K562 (cell line): Measurements from ENCODE around the gene SLC26A5. TPM values are rescaled to one million over a fixed set of nuclear protein-coding genes. Genes with fewer than 3 reads are reported as not detected.

ENCODE experiments used
- CBFB ChIP-seq: sonication (generic); formaldehyde crosslinking; IDR thresholded peaks from 2 replicates; pipeline ENCODE4 v1.4.0; 2020; ENCODE audit warnings: mild to moderate bottlenecking, missing genetic modification reagents
- ETV6 ChIP-seq, 3 experiments: fragments of 150-350 bp in 1 of 3; sonication (generic) in 1 of 3; formaldehyde crosslinking in 1 of 3; IDR thresholded peaks; 2 replicates each; pipeline versions ENCODE4 v1.6.1 to v1.8.0; 2014 to 2022; ENCODE audit warnings: borderline replicate concordance in 2 of 3, low read depth in 2 of 3, antibody characterized with exemption in 1 of 3, low read length in 1 of 3, mild to moderate bottlenecking in 1 of 3, missing genetic modification reagents in 1 of 3
- FOSL1 ChIP-seq: fragments of 200-800 bp; sonication (Bioruptor generic); conservative IDR thresholded peaks from 2 replicates; pipeline ENCODE4 v1.6.1; 2016; ENCODE audit warnings: missing genetic modification characterization, missing compliant biosample characterization
- HDAC1 ChIP-seq, 2 experiments: fragments of 450-650 bp; IDR thresholded peaks; 2 replicates each; pipeline ENCODE4 v1.6.1; 2016 to 2017; ENCODE audit warnings: inconsistent platforms in 1 of 2, mild to moderate bottlenecking in 1 of 2, moderate library complexity in 1 of 2
- HNRNPH1 ChIP-seq: fragments of 200-400 bp; formaldehyde crosslinking; optimal IDR thresholded peaks from 2 replicates; pipeline ENCODE3; 2017; ENCODE audit warnings: low read depth, mild to moderate bottlenecking, low read length, moderate library complexity
- HNRNPUL1 ChIP-seq: fragments of 200-400 bp; formaldehyde crosslinking; IDR thresholded peaks from 2 replicates; pipeline ENCODE4 v1.6.1; 2017; ENCODE audit warnings: low read length
- MAFG ChIP-seq: fragments of 450-650 bp; conservative IDR thresholded peaks from 2 replicates; pipeline ENCODE4 v1.6.1; 2016; ENCODE audit warnings: missing genetic modification characterization, missing compliant biosample characterization
- MCM2 ChIP-seq: fragments of 450-650 bp; IDR thresholded peaks from 2 replicates; pipeline ENCODE4 v1.6.1; 2017; ENCODE audit warnings: low read depth, mild to moderate bottlenecking
- NCOR1 ChIP-seq: fragments of 450-650 bp; IDR thresholded peaks from 2 replicates; pipeline ENCODE4 v1.6.1; 2016; ENCODE audit warnings: mild to moderate bottlenecking, moderate library complexity
- NFE2 ChIP-seq: IDR thresholded peaks from 2 replicates; pipeline ENCODE4 v1.6.1; 2014; ENCODE audit warnings: antibody characterized with exemption, low read depth
- PHB2 ChIP-seq: fragments of 450-650 bp; IDR thresholded peaks from 2 replicates; pipeline ENCODE4 v1.6.1; 2017; ENCODE audit warnings: low read depth
- POLR2H ChIP-seq: IDR thresholded peaks from 2 replicates; pipeline ENCODE4 v1.6.1; 2016; ENCODE audit warnings: missing genetic modification characterization, low read depth, mild to moderate bottlenecking, control low read depth, missing compliant biosample characterization, moderate library complexity
- RBM39 ChIP-seq: fragments of 200-400 bp; formaldehyde crosslinking; optimal IDR thresholded peaks from 2 replicates; pipeline ENCODE3; 2018; ENCODE audit warnings: low read depth, low read length
- SREBF1 ChIP-seq: fragments of 150-350 bp; IDR thresholded peaks from 2 replicates; pipeline ENCODE4 v1.6.1; 2014; ENCODE audit warnings: antibody characterized with exemption, low read depth, low read length, borderline replicate concordance
- TAF9B ChIP-seq: fragments of 450-650 bp; IDR thresholded peaks from 2 replicates; pipeline ENCODE4 v1.6.1; 2018; ENCODE audit warnings: mild to moderate bottlenecking; ENCODE audit not compliant: partially characterized antibody
- THRAP3 ChIP-seq: fragments of 450-650 bp; IDR thresholded peaks from 2 replicates; pipeline ENCODE4 v1.6.1; 2016; ENCODE audit warnings: mild to moderate bottlenecking, inconsistent platforms, borderline replicate concordance
- ZBTB17 ChIP-seq: fragments of 450-650 bp; formaldehyde crosslinking; IDR thresholded peaks from 2 replicates; pipeline ENCODE4 v1.4.0; 2020; ENCODE audit warnings: mild to moderate bottlenecking
- ZBTB7A ChIP-seq: IDR thresholded peaks from 2 replicates; pipeline ENCODE4 v1.6.1; 2011; ENCODE audit warnings: low read depth, mild to moderate bottlenecking, low read length, moderate library complexity, borderline replicate concordance; ENCODE audit not compliant: control insufficient read depth
- ZEB2 ChIP-seq: fragments of 450-650 bp; IDR thresholded peaks from 2 replicates; pipeline ENCODE4 v1.6.1; 2016
- ZFPM2 ChIP-seq: fragments of 250-450 bp; sonication (Bioruptor Pico); IDR thresholded peaks from 2 replicates; pipeline ENCODE4 v1.5.1; 2022; ENCODE audit warnings: mild to moderate bottlenecking
- polyA plus RNA-seq, 8 experiments: library from polyadenylated mRNA; depleted of rRNA in 4 of 8; stranded (reverse) in 5 of 8; unstranded in 3 of 8; fragments of >200 nt; fragmentation: Nextera tagmentation in 2 of 8; fragmentation: Illumina TruSeq in 1 of 8; extraction: Ambion mirVana in 2 of 8; extraction: Trizol in 1 of 8; gene quantifications; 2 replicates each; pipeline versions ENCODE4 v1.2.1 to v1.2.3, GENCODE V29; 2011 to 2014; ENCODE audit warnings: inconsistent platforms in 1 of 8, missing spikeins in 1 of 8
- total RNA-seq, 7 experiments: library from RNA; depleted of rRNA in 6 of 7; stranded (reverse); fragments of >200 nt in 6 of 7; fragmentation: Illumina TruSeq in 2 of 7; extraction: Trizol in 2 of 7; gene quantifications; 2 replicates each; pipeline versions ENCODE4 v1.2.1 to v1.2.3, GENCODE V29; 2011 to 2021; ENCODE audit warnings: low replicate concordance in 1 of 7
- TF ChIP-seq, protein P1 (sequence below): fragments of 450-650 bp; IDR thresholded peaks from 2 replicates; pipeline ENCODE4 v1.6.1; 2016; ENCODE audit warnings: borderline replicate concordance
- TF ChIP-seq, protein P2 (sequence below): sonication (generic); formaldehyde crosslinking; IDR thresholded peaks from 2 replicates; pipeline ENCODE4 v1.8.0; 2023; ENCODE audit warnings: mild to moderate bottlenecking, missing genetic modification reagents
- TF ChIP-seq, protein P3 (sequence below): sonication (generic); formaldehyde crosslinking; IDR thresholded peaks from 2 replicates; pipeline ENCODE4 v1.8.1; 2023; ENCODE audit warnings: mild to moderate bottlenecking, missing genetic modification reagents
- TF ChIP-seq, protein P4 (sequence below): fragments of 450-650 bp; formaldehyde crosslinking; IDR thresholded peaks from 2 replicates; pipeline ENCODE4 v1.4.0; 2022; ENCODE audit warnings: mild to moderate bottlenecking, moderate library complexity

Gene SLC26A5
- total and polyA plus RNA-seq, 9 of the 15 experiments (the other 6 are each of a cell fraction or from before 2014, with no cell fraction given) = not detected

DNA sequence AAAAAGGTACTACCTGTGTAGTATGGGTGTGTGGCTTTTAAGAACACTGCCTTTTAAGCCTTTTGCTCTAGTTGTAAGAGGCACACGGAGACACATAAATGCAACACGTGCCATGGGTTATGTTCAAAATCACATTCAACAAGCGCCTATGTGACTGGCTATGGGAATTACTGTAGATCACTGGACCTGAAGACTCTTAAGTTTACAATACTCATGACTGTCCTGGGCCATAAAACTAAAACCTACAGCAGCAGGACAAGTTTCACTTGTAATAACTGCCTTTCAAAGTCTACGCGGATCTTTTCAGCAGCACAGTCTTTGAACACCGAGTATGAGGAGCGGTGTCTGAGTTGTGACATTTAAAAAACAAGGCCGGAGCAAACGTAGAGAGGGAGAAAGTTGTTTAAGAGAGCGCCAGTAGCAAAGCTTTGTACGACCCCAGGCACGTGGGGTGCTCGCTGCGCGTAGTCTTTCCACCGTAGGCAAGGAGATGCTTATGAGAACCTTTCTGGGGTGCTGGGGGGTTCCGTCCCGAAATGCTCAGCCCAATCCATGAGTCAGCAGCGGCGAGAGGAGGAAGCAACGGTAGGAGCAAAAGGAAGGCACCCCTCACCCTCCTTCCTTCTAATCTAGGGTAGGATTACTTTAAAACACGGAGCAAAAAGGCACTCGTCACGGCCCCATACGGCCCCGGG lies 102.1 kb downstream of the SLC26A5 start (continued):
- TF ChIP-seq ETV6 (IDR thresholded peaks at IDR 0.05; ENCODE audit: borderline replicate concordance in 1 of 2, low read depth in 2 of 2, low read length in 1 of 2) = no peak
- no peak for TF ChIP-seq ETV6 (CRISPR knock-in tag; IDR thresholded peaks at IDR 0.05; ENCODE audit: borderline replicate concordance)
- no peak for TF ChIP-seq ZBTB17 (CRISPR knock-in tag)
- TF ChIP-seq HDAC1 (IDR thresholded peaks at IDR 0.05) = no peak
- no peak for TF ChIP-seq THRAP3
- TF ChIP-seq, protein P1, sequence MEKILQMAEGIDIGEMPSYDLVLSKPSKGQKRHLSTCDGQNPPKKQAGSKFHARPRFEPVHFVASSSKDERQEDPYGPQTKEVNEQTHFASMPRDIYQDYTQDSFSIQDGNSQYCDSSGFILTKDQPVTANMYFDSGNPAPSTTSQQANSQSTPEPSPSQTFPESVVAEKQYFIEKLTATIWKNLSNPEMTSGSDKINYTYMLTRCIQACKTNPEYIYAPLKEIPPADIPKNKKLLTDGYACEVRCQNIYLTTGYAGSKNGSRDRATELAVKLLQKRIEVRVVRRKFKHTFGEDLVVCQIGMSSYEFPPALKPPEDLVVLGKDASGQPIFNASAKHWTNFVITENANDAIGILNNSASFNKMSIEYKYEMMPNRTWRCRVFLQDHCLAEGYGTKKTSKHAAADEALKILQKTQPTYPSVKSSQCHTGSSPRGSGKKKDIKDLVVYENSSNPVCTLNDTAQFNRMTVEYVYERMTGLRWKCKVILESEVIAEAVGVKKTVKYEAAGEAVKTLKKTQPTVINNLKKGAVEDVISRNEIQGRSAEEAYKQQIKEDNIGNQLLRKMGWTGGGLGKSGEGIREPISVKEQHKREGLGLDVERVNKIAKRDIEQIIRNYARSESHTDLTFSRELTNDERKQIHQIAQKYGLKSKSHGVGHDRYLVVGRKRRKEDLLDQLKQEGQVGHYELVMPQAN = peak; percentile 29; the same call in 1 of the 2 replicates
- TF ChIP-seq, protein P2, sequence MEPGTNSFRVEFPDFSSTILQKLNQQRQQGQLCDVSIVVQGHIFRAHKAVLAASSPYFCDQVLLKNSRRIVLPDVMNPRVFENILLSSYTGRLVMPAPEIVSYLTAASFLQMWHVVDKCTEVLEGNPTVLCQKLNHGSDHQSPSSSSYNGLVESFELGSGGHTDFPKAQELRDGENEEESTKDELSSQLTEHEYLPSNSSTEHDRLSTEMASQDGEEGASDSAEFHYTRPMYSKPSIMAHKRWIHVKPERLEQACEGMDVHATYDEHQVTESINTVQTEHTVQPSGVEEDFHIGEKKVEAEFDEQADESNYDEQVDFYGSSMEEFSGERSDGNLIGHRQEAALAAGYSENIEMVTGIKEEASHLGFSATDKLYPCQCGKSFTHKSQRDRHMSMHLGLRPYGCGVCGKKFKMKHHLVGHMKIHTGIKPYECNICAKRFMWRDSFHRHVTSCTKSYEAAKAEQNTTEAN (CRISPR knock-in tag) = no peak
- TF ChIP-seq PHB2 = no peak
- TF ChIP-seq NFE2 = peak; percentile 42; the same call in 1 of the 2 replicates
- peak; percentile 35; the same call in 1 of the 2 replicates for TF ChIP-seq MAFG (tag)
- TF ChIP-seq, protein P3, sequence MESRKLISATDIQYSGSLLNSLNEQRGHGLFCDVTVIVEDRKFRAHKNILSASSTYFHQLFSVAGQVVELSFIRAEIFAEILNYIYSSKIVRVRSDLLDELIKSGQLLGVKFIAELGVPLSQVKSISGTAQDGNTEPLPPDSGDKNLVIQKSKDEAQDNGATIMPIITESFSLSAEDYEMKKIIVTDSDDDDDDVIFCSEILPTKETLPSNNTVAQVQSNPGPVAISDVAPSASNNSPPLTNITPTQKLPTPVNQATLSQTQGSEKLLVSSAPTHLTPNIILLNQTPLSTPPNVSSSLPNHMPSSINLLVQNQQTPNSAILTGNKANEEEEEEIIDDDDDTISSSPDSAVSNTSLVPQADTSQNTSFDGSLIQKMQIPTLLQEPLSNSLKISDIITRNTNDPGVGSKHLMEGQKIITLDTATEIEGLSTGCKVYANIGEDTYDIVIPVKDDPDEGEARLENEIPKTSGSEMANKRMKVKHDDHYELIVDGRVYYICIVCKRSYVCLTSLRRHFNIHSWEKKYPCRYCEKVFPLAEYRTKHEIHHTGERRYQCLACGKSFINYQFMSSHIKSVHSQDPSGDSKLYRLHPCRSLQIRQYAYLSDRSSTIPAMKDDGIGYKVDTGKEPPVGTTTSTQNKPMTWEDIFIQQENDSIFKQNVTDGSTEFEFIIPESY (CRISPR knock-in tag) = no peak
- TF ChIP-seq, protein P4, sequence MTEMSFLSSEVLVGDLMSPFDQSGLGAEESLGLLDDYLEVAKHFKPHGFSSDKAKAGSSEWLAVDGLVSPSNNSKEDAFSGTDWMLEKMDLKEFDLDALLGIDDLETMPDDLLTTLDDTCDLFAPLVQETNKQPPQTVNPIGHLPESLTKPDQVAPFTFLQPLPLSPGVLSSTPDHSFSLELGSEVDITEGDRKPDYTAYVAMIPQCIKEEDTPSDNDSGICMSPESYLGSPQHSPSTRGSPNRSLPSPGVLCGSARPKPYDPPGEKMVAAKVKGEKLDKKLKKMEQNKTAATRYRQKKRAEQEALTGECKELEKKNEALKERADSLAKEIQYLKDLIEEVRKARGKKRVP (CRISPR knock-in tag) = no peak
- TF ChIP-seq FOSL1 (tag) = no peak; the same call in 1 of the 2 replicates
- TF ChIP-seq ZFPM2 = no peak
- no peak for TF ChIP-seq TAF9B
- TF ChIP-seq ZBTB7A = no peak
- no peak for TF ChIP-seq HNRNPH1
- TF ChIP-seq POLR2H (tag) = no peak
- TF ChIP-seq SREBF1 = no peak
- TF ChIP-seq CBFB = no peak
- TF ChIP-seq RBM39 = no peak
- no peak for TF ChIP-seq NCOR1
- TF ChIP-seq HNRNPUL1 = no peak
- TF ChIP-seq ZEB2 = no peak
- no peak for TF ChIP-seq MCM2
